NCI-H128 (cell line): ENCODE results near the gene ASAH2.
"Not testable (repeated sequence)": the region's sequence is repeated elsewhere in the genome, so short reads cannot be mapped to it uniquely, and the experiment has no call there.

Source experiments
- DNase-seq: peaks from one replicate; lab custom pipeline; 2025; ENCODE audit not compliant: unreplicated experiment; lab: John Stamatoyannopoulos, UW

ASAH2 gene

GRCh38 chr10:50251394-50251793, at the start of gene ASAH2:
Gene ASAH2, minus strand, starts transcription at chr10:50251516. Its CDS starts 2,906 bp downstream, at chr10:50248610.
- no peak for DNase-seq

GRCh38 chr10:50299948-50300669, 48.8 kb upstream of the ASAH2 start:
- no peak for DNase-seq

- DNase-seq = no peak
Measured at GRCh38 chr10:50295367-50295766, 44.1 kb upstream of the ASAH2 start.

GRCh38 chr10:50294582-50294981, 43.3 kb upstream of the ASAH2 start:
- no peak for DNase-seq

GRCh38 chr10:50293513-50294313, 42.4 kb upstream of the ASAH2 start:
- DNase-seq = no peak

GRCh38 chr10:50291261-50291850, 40.0 kb upstream of the ASAH2 start:
- no peak for DNase-seq

GRCh38 chr10:50289196-50289595, 37.9 kb upstream of the ASAH2 start:
- no peak for DNase-seq

GRCh38 chr10:50286996-50287803, 35.9 kb upstream of the ASAH2 start:
- DNase-seq = no peak

- DNase-seq = no peak
Measured at GRCh38 chr10:50286517-50286916, 35.2 kb upstream of the ASAH2 start.

GRCh38 chr10:50281967-50282522, 30.7 kb upstream of the ASAH2 start:
- no peak for DNase-seq

GRCh38 chr10:50281210-50281966, 30.1 kb upstream of the ASAH2 start:
- DNase-seq = no peak

- no peak for DNase-seq
Measured at GRCh38 chr10:50280049-50280841, 28.9 kb upstream of the ASAH2 start.

- no peak for DNase-seq
Measured at GRCh38 chr10:50279489-50279888, 28.2 kb upstream of the ASAH2 start.

- DNase-seq = no peak
Measured at GRCh38 chr10:50275650-50276235, 24.4 kb upstream of the ASAH2 start.

- DNase-seq = no peak
Measured at GRCh38 chr10:50272531-50272930, 21.2 kb upstream of the ASAH2 start.

GRCh38 chr10:50271564-50272250, 20.4 kb upstream of the ASAH2 start:
- DNase-seq = no peak

- DNase-seq = not testable (repeated sequence)
Measured at GRCh38 chr10:50267877-50268276, 16.6 kb upstream of the ASAH2 start.

GRCh38 chr10:50262625-50263024, 11.3 kb upstream of the ASAH2 start:
- not testable (repeated sequence) for DNase-seq
